SIG-M5 (cell line): ENCODE measurements around the gene PKD2L1.
"Not testable (repeated sequence)": the region's sequence is repeated elsewhere in the genome, so short reads cannot be mapped to it uniquely, and the experiment has no call there.

ENCODE experiments used
- DNase-seq: peaks from one replicate; lab custom pipeline; 2025; lab: John Stamatoyannopoulos, UW

The PKD2L1 gene

DNA sequence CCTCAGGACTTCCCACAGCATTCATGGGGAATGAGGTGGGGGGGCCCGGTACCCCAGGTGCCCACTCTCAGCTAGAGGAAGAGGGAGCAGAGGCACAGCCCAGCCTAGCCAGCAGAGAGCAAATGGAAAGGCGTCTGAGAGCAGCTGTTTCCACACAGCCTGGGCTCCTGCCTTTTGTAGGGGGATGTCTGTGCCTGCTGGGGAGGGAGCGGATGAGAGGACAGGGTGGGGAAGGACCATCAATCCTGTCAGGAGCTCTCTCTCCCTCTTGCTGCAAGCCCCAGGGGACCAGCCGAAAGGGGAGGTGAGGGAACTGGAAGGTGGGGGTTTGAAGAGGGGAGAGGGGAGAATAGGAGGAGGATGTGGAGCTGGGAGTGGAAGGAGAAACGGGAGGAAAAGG, at the start of gene PKD2L1:
Gene PKD2L1, minus strand, starts transcription at position 150 of the 400 bp plus-strand sequence. Its CDS starts 125 bp downstream, at position 25.
- no peak for DNase-seq

DNA sequence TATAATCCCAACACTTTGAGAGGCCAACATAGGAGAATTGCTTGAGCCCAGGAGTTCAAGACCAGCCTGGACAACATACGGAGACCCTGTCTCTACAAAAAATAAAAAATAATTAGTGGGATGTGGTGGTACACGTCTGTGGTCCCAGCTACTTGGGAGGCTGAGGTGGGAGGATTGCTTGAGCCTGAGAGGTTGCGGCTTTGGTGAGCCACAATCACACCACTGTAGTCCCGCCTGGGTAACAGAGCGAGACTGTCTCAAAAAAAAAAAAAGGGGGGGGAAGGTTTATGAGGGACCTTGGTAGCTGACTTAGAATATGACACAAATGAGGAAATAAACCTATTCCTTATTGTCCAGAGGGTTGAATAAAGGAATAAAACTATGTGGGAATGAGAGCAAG, 47.8 kb upstream of the PKD2L1 start:
- DNase-seq, result no peak

DNA sequence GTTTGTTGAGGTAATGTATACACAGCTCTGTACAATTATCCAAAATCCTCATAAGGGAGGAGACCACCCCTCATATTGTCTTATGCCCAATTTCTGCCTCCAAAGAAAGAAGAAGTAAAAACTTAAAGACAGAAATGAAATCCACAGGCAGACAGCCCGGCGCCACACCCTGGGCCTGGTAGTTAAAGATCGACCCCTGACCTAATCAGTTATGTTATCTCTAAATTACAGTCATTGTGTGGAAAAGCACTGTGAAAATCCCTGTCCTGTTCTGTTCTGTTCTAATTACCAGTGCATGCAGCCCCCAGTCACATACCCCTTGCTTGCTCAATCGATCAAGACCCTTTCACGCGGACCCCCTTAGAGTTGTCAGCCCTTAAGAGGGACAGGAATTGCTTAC, 46.6 kb upstream of the PKD2L1 start:
- DNase-seq, result not testable (repeated sequence)

DNA sequence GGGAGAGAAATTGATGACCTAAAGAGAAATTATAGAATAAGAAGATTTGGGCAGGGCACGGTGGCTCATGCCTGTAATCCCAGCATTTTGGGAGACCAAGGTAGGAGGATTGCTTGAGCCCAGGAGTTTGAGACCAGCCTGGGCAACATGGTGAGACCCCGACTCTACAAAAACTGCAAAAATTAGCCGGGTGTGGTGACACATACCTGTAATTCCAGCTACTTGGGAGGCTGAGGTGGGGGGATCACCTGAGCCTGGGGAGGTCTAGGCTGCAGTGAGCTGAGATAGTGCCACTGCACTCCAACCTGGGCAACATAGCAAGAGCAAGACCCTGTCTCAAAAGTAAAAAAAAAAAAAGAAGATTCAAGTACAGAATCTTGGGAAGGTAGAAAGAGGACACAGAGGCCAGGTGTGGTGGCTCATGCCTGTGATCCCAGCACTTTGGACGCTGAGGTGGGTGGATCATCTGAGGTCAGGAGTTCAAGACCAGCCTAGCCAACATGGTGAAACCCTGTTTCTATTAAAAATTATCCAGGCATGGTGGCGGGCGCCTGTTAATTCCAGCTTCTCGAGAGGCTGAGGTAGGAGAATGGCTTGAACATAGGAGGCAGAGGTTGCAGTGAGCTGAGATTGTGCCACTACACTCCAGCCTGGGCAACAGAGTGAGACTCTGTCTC, 44.8 kb upstream of the PKD2L1 start:
- DNase-seq, result not testable (repeated sequence)

DNA sequence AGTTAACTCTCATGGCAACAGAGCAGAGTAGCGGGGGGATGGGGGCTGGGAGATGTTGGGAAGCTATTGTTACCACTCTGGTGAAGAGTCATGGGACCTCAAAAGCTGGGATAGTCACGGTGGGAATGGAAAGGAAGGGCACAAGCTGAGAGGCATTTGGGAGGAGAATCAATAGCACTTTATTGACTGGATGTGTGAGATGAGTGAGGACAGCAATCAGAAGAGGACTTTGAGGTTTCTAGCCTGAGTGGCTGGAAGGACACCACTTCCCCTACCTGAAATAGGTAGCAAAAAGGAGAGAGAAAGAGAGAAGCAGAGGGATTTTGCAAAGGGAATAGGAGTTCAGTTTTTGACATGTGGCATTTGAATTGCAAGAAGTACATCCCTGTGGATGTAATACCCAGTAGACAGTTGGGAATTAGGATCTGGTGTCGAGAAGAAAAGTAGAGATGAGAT, 44.2 kb upstream of the PKD2L1 start:
- DNase-seq, result no peak

DNA sequence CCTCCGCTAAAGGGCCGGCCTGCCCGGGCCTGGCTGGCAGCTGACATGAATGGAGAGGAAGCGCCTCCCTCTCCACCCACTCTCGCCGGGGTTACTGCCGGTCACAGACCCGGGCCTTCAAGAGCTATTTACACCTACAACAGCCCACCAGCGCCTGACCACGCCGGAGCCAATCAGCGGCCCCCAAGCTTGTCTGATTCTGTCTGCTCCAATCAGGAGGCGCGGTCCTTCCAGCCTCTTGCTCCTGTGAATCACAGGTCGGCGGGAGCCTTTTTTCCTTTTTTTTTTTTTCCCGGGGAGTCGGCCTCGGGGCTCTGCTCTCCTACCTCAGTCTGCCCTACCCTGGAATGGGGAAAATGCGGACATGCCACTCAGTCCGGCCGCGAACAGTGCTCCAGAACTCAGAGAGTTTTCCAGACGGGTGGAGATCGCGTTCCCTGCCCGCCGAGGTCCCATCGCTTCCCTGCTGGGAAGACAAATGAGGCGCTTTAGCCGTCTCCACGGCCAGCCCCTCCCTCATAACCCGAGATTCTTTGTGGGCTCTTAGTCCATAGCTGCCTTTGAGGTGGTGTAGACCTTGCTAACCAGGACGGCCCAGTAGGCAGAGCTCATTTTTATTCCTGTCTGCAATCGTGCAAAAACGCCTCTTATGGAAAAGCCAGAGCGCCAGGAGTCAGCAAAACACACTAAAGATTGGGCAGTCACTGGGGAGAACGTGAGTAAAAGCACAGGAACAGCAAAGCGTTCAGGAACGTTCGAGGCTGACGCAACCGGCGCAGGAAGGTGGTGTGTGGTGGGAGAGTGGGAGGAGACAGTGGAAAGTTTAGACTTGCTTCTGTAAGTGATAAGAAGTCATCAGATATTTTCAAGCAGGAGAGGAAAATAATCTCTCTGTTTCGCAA, 43.5 kb upstream of the PKD2L1 start:
- DNase-seq, result peak; percentile 77

DNA sequence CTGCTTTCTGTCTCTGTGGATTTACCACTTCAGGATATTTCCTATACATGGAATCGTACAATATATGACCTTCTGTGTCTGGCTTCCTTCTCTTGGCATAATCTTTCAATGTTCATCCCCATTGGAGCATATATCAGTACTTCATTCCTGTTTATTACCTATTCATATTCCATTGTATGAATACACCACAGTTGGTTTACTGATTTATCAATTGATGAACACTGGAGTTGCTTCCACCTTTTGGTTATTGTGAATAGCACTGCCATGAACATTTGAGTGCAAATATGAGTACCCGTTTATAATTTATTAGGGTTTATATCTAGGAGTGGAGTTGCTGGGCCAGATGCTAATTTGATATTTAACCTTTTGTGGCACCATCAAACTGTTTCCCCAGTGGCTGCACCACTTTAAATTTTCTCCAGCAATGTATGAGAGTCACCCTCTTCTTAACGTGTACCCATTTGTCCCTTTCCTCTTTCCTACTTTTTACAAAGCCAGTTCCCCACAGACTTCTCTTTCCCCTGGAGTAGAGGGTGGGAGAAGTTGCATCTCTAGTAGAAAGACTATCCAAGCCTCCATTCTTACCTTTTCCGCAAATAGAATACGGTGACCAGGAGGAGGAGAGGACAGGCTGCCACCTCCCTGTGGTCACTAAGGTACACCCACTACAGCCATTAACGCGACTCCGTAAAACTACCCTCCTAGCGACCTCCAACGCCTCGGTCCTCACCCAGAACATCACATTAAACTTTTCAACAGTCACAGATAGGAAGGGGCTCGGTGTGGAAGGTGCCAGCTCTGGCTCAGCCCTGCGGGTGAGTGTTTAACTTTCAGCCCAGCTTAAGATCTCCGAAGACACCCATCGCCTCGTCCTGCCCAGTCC, 42.6 kb upstream of the PKD2L1 start:
- DNase-seq, result no peak

DNA sequence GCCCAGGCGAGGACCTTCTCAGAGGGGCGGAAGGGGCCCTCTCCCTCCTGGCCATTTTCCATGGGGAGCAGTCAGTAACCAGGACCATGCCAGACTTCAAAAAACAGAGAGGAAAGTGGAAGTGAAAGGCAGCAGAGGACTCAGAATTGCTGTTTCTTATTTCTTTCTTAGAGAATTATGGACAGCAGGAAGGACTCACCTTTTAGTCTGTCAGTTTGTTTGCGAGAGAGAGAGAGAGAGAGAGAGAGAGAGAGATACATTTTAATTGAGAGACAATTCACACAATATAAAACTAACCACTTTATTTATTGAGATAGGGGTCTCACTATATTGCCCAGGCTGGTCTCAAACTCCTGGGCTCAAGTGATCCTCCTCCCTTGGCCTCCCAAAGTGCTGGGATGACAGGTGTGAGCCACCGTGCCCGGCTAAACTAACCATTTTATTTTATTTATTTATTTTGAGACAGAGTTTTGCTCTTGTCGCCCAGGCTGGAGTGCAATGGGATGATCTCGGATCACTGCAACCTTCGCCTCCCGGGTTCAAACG, 41.5 kb upstream of the PKD2L1 start:
- DNase-seq, result no peak

DNA sequence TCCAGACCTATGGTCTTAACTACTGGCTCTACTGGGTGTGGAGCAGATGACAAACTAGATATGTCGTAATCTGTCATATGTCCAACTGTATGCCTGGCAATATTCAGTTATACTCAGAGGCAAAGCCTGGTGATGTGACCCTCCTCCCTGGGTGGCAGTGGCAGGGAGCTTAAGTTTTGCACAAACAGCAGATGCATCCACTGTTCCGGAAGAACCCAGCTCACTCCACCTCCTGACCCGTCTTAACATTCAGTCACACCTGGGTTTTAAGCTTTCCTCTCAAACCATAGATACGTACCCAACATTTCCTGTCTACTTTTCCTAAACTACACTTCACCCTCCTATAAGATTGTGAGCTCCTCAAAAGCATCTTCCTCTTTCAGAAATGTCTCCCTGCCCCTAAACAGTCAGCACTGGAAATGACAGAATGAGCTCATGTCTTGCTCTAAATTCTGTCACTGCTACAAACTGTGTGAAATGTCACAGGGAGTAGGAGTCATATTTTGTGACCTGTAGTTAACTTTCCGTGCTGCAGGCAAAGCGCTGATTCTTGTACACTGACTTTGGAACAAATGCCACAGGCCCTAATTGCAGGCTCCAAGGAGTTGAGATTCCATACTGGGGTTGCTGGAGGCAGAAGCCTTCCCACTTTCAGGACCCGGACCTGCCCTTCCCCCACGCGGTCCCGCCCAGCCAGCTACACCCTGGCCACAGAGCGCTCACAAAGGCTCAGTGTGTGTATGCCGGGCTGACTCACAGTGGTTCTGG, 40.9 kb upstream of the PKD2L1 start:
- DNase-seq, result peak; percentile 70

DNA sequence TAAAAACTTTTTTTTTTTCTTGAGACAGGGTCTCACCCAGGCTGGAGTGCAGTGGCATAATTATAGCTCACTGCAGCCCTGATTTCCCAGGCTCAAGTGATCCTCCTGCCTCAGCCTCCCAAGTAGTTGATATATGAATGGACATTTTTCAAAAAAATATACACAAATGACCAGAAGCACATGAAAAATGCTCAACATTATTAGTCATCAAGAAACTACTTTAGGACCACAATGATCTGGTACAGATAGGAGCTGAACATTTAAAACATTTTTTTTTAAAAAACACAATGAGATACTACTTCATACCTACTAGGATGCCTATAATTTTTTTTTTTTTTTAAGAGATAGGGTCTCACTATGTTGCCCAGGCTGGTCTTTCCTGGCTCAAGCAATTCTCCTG, 38.7 kb upstream of the PKD2L1 start:
- DNase-seq, result no peak

DNA sequence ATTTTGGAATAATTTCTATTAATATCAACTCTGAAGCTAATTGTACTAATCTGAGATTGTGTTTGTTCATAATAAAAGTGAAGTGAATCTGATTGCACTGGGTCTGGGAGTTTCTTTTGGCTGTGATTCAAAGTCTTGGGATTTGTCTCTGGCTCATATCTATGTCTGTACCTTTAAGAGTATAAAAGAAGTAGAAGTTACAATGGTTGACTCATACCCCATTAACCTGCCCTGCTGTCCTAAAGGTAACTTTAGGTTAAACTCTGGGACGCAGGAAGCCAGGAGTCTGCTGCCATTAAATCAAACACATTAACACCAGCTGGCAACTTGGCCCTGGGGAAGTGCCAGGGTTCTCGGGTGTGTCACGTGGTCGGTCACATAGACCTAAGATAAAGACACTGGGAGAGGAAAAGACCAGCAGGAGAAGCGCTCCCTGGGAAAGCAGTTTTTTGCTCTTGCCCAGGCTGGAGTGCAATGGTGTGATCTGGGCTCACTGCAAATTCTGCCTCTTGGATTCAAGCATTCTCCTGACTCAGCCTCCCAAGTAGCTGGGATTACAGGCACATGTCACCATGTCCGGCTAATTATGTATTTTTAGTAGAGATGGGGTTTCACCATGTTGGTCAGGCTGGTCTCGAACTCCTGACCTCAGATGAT, 34.8 kb upstream of the PKD2L1 start:
- no peak for DNase-seq

DNA sequence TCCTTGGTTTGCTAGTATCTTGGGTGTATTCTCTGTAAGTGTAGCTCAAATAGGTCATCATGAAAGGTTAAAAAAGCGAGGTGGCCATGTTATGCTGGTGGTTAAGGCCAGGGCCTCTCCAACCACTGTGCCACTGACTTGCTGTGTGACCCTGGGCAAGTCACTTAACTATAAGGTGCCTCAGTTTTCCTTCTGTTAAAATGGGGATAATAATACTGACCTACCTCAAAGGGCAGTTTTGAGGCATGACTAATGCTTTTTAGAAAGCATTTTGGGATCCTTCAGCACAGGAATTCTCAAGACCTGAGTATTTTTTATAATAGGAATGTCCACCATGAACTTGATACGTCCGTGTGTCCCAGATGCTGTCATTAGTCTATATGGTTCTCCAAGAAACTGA, 34.1 kb upstream of the PKD2L1 start:
- no peak for DNase-seq

DNA sequence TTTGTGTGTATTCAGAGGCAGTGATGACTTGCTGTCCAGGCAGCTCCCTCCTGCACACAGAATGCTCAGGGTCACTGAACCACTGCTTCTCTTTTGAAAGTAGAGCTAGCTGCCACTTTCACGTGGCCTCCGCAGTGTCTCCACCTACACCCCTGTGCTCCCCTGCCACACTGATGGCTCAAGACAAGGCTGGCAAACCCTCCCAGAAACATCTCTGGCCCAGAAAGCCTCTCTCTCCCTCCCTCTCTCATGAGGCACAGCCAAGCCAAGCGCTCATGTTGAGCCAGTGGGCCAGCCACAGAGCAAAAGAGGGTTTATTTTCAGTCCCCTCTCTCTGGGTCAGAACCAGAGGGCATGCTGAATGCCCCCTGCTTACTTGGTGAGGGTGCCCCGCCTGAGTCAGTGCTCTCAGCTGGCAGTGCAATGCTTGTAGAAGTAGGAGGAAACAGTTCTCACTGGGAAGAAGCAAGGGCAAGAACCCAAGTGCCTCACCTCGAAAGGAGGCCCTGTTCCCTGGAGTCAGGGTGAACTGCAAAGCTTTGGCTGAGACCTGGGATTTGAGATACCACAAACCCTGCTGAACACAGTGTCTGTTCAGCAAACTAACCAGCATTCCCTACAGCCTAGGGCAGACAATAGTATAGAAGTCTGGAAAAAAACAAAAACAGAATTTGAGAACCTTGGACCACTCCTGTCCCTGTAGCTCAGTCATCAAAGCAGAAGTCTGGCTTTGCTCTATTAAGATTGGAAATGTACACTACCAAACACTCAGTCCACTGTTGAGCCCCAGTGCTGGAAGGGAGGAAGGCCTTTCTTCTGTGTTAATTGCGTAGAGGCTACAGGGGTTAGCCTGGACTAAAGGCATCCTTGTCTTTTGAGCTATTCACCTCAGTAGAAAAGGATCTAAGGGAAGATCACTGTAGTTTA, 32.8 kb upstream of the PKD2L1 start:
- DNase-seq, result no peak

DNA sequence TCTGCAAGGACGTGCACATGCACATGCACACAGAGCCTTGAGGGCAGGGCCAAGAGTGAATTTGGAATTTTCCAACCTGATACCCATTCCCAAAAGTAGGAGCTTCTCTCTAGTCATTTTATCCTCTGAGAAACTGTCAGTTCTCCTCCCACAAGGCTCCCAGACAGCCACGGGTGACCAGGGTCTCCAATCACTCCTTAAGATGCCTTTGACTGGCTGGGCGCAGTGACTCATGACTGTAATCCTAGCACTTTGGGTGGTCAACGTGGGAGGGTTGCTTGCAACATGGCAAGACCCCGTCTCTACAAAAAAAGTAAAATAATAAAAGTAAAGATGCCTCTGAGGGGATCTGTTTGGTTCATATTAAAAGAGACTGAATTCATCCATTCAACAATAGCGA, 30.2 kb upstream of the PKD2L1 start:
- DNase-seq, result no peak

DNA sequence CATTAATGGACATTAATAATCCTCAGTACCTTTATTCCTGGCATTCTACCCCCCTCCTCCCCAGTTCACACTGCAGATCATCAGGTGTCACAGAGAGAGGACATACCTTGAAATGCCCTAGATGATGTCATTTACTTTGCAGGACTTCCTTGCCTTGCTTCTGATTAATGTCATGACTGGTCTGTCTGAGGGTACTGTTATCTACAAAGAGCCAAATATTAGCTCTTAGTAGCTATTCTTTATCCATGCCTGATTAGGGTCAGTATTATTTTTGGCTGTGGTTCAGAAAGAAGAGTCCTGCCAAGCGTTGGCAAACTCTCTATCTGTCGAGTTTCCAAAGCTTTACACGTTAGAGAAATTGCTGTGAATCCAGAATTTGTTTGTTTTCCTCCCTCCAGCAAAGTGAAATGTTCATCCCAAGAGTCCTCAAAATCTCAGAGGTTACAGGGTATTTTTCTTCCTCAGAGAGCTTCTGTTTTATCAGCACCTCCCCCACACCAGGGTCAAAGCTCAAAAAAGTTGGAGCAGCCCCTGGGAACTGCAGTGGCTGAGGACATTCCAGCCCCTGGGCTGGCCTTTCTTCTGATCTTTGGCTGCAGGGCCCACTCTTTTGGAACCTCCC, 29.6 kb upstream of the PKD2L1 start:
- DNase-seq, result no peak

DNA sequence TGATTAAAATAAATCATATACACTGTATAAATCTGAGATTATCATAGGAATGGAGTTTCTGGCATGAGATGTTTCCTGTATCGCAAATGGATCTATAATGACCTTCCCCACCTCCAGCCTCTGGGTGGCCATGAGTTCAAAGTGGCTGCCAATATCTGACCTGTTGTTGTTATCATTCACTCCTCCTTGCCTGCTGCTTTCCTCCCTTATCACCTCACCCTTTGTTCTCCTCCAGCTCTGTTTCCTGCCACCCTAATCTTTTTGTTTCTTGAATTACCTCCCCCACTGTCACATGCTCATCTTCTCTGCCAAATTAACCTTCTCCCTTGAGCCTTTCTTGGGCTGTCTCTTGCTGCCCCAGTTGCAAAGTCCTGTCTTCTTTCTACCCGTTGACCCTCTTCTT, 29.0 kb upstream of the PKD2L1 start:
- no peak for DNase-seq

DNA sequence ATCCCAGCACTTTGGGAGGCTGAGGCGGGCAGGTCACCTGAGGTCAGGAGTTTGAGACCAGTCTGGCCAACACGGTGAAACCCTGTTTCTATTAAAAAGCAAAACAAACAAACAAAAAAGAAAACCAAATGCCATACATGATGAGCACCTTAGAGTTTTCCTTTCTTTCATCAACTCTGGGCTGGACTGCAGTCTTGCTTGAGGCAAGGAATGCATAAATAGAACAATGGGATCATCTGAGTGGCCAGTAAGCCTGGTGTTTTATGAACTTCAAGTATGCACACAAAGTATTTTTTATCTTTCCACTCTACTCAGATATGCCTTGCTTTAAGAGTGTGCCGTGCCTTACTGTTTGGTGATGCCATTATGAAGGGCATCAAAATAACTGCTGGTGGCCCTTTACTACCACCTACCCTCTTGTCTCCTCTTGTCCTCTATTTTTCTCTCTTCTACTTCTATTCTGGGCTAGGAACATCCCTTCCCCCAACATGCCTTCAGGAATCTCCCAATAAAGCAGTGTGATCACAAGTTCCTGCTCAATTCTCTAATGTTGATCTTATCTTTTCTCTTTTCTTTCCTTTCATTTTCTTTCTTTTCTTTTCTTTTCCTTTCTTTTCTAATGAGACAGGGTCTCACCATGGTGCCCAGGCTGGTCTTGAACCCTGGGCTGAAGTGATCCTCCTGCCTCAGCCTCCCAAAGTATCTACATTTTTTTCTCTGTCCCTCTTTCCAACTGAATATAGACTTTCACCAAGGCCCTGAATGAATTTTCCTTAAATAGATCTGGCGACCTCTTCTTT, 27.2 kb upstream of the PKD2L1 start:
- no peak for DNase-seq
